H9 (cell line): Measurements from ENCODE around the gene BRPF1. TPM values are rescaled to one million over a fixed set of nuclear protein-coding genes. Genes with fewer than 3 reads are reported as not detected.

Experiments used
- DNase-seq: peaks from one replicate; pipeline ENCODE4 v3.0.0-alpha.2; 2017
- H2AFZ ChIP-seq: one replicate; pipeline ENCODE4 v1.6.1; 2013; ENCODE audit warnings: mild to moderate bottlenecking, low read length, control low read depth, moderate library complexity
- H2AK5ac ChIP-seq: 2 replicates; pipeline ENCODE4 v1.6.1; 2013; ENCODE audit warnings: low read length, control low read depth, mixed read lengths; ENCODE audit not compliant: insufficient read length
- H2BK120ac ChIP-seq: one replicate; pipeline ENCODE4 v1.6.1; 2013; ENCODE audit warnings: low read depth, mild to moderate bottlenecking, low read length, control low read depth, inconsistent platforms; ENCODE audit not compliant: poor library complexity, severe bottlenecking
- H2BK12ac ChIP-seq: 2 replicates; pipeline ENCODE4 v1.6.1; 2013; ENCODE audit warnings: low read length, control low read depth, mixed read lengths, low read depth; ENCODE audit not compliant: insufficient read length
- H2BK15ac ChIP-seq: 2 replicates; pipeline ENCODE4 v1.6.1; 2013; ENCODE audit warnings: low read depth, low read length, control low read depth
- H2BK20ac ChIP-seq: one replicate; pipeline ENCODE4 v1.6.1; 2013; ENCODE audit warnings: low read depth, mild to moderate bottlenecking, low read length, control low read depth, inconsistent platforms; ENCODE audit not compliant: poor library complexity, severe bottlenecking
- H2BK5ac ChIP-seq: 2 replicates; pipeline ENCODE4 v1.6.1; 2013; ENCODE audit warnings: low read length, control low read depth, mixed read lengths; ENCODE audit not compliant: insufficient read length
- H3K14ac ChIP-seq: 2 replicates; pipeline ENCODE4 v1.6.1; 2013; ENCODE audit warnings: low read length, control low read depth; ENCODE audit not compliant: insufficient read depth
- H3K18ac ChIP-seq: 2 replicates; pipeline ENCODE4 v1.6.1; 2013; ENCODE audit warnings: low read depth, mild to moderate bottlenecking, mixed read lengths, low read length, control low read depth; ENCODE audit not compliant: insufficient read length
- H3K23ac ChIP-seq: 2 replicates; pipeline ENCODE4 v1.6.1; 2013; ENCODE audit warnings: low read length, control low read depth, mixed read lengths, low read depth; ENCODE audit not compliant: insufficient read length
- H3K23me2 ChIP-seq: 2 replicates; pipeline ENCODE4 v1.6.1; 2013; ENCODE audit warnings: low read depth, mild to moderate bottlenecking, mixed read lengths, low read length, control low read depth; ENCODE audit not compliant: insufficient read length, poor library complexity, severe bottlenecking
- H3K27ac ChIP-seq: 2 replicates; pipeline ENCODE4 v1.5.1; 2013; ENCODE audit warnings: low read length, control low read depth, mixed read lengths, low read depth; ENCODE audit not compliant: insufficient read length
- H3K27me3 ChIP-seq: 2 replicates; pipeline ENCODE4 v1.6.1; 2013; ENCODE audit warnings: low read length, control low read depth, inconsistent platforms; ENCODE audit not compliant: insufficient read depth
- H3K4ac ChIP-seq: 2 replicates; pipeline ENCODE4 v1.6.1; 2013; ENCODE audit warnings: low read depth, mild to moderate bottlenecking, control low read depth, inconsistent platforms, low read length, moderate library complexity
- H3K4me1 ChIP-seq: 2 replicates; pipeline ENCODE4 v1.6.1; 2013; ENCODE audit warnings: low read length, control low read depth, inconsistent platforms; ENCODE audit not compliant: insufficient read depth
- H3K4me2 ChIP-seq: 2 replicates; pipeline ENCODE4 v1.6.1; 2013; ENCODE audit warnings: low read length, control low read depth, mixed read lengths; ENCODE audit not compliant: insufficient read length, insufficient read depth
- H3K56ac ChIP-seq: 2 replicates; pipeline ENCODE4 v1.6.1; 2013; ENCODE audit warnings: low read depth, mild to moderate bottlenecking, mixed read lengths, low read length, control low read depth; ENCODE audit not compliant: insufficient read length
- H3K79me1 ChIP-seq: 2 replicates; pipeline ENCODE4 v1.6.1; 2013; ENCODE audit warnings: low read depth, mild to moderate bottlenecking, moderate library complexity, low read length, control low read depth, inconsistent platforms; ENCODE audit not compliant: insufficient read depth, poor library complexity, severe bottlenecking
- H3K79me2 ChIP-seq: 2 replicates; pipeline ENCODE4 v1.6.1; 2013; ENCODE audit warnings: low read length, control low read depth, inconsistent platforms; ENCODE audit not compliant: insufficient read depth
- H3K9ac ChIP-seq: 2 replicates; pipeline ENCODE4 v1.6.1; 2013; ENCODE audit warnings: low read length, control low read depth, mixed read lengths; ENCODE audit not compliant: insufficient read length; ENCODE audit errors: extremely low read depth
- H3K9me3 ChIP-seq: one replicate; pipeline ENCODE4 v1.6.1; 2013; ENCODE audit warnings: low read depth, low read length, inconsistent platforms; ENCODE audit not compliant: control insufficient read depth
- H3T11ph ChIP-seq: one replicate; pipeline ENCODE4 v1.6.1; 2013; ENCODE audit warnings: mild to moderate bottlenecking, low read length, control low read depth, inconsistent platforms
- H4K20me1 ChIP-seq: one replicate; pipeline ENCODE4 v1.6.1; 2013; ENCODE audit not compliant: control insufficient read depth, insufficient read length, insufficient read depth
- H4K5ac ChIP-seq: 2 replicates; pipeline ENCODE4 v1.6.1; 2013; ENCODE audit warnings: low read depth, mild to moderate bottlenecking, mixed read lengths, low read length, control low read depth; ENCODE audit not compliant: insufficient read length
- H4K8ac ChIP-seq: replicated peaks from 2 replicates; pipeline ENCODE4 v1.6.1; 2013; ENCODE audit warnings: low read length, control low read depth, mixed read lengths, low read depth; ENCODE audit not compliant: insufficient read length
- H4K91ac ChIP-seq: 2 replicates; pipeline ENCODE4 v1.6.1; 2013; ENCODE audit warnings: low read depth, mild to moderate bottlenecking, moderate library complexity, mixed read lengths, low read length, control low read depth; ENCODE audit not compliant: insufficient read length
- H3K27ac Mint-ChIP-seq, 3 experiments: 2 replicates in 2 of 3; 3 replicates in 1 of 3; pipeline ENCODE4 v1.8.0; 2020 to 2021; ENCODE audit warnings: mixed read lengths in 3 of 3, mild to moderate bottlenecking in 1 of 3, moderate library complexity in 1 of 3
- H3K27me3 Mint-ChIP-seq: 2 replicates; pipeline ENCODE4 v1.8.0; 2021; ENCODE audit warnings: low read depth, mild to moderate bottlenecking, moderate library complexity, mixed read lengths
- H3K36me3 Mint-ChIP-seq, 3 experiments: 2 replicates in 2 of 3; 3 replicates in 1 of 3; pipeline ENCODE4 v1.8.0; 2020 to 2021; ENCODE audit warnings: low read depth in 3 of 3, mixed read lengths in 3 of 3; ENCODE audit not compliant: insufficient read depth in 1 of 3
- H3K4me1 Mint-ChIP-seq, 2 experiments: 2 replicates each; pipeline ENCODE4 v1.8.0; 2020; ENCODE audit warnings: mixed read lengths in 2 of 2
- H3K4me3 Mint-ChIP-seq, 2 experiments: 2 replicates in 1 of 2; 3 replicates in 1 of 2; pipeline ENCODE4 v1.8.0; 2020 to 2021; ENCODE audit warnings: mild to moderate bottlenecking in 2 of 2, mixed read lengths in 2 of 2, moderate library complexity in 1 of 2
- H3K9me3 Mint-ChIP-seq, 2 experiments: 2 replicates in 1 of 2; 3 replicates in 1 of 2; pipeline ENCODE4 v1.8.0; 2020; ENCODE audit warnings: mild to moderate bottlenecking in 2 of 2, mixed read lengths in 2 of 2, moderate library complexity in 1 of 2
- WGBS: extraction: QIAGEN DNeasy Blood & Tissue Kit; methylation state at CpG from one replicate; pipeline ENCODE4 v1.1.7; 2013; ENCODE audit warnings: missing lambda C conversion rate, low lambda C conversion rate, mixed read lengths; ENCODE audit not compliant: insufficient read length; ENCODE audit errors: extremely low coverage; 5-methylcytosine and 5-hydroxymethylcytosine counted together
- total RNA-seq: library from RNA; stranded (reverse); gene quantifications from 2 replicates; pipeline ENCODE4 v1.2.1, GENCODE V29; 2021
- TF ChIP-seq, protein P1 (sequence below): fragments of 200-600 bp; sonication (generic); conservative IDR thresholded peaks from 3 replicates; pipeline ENCODE4 v1.8.0; 2021; ENCODE audit warnings: antibody characterized with exemption, mild to moderate bottlenecking

BRPF1 gene
- total RNA-seq, 1 experiment from 2014 or later, result 38.6 TPM

DNA sequence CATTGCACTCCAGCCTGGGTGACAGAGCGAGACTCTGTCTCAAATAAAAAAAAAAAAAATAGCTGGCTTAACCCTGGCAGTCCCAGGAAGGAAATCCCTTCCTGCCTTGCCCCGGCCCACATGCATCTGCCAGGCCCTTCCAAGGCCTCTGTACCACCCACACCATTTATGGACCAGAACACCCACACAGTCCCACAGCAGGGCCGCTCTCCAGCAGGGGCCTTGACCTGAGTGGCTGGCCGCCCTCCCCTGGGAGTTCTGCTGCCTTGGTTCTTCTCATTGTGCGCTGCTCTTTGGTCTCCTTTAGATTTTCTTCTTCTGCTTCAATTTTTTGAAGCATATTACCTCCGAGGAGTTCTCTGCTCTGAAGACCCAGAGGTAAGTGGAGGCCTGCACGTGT is 44.0 kb upstream of the BRPF1 start:
- Histone ChIP-seq H3T11ph (no peak overlapping the region), H3K4ac (no peak overlapping the region), H3K4me1 (no peaks in the 10 kb centered on the region), H4K91ac (no peak overlapping the region), H2BK20ac (no peak overlapping the region), H3K9ac (no peak overlapping the region), H3K9me3 (no peaks in the 10 kb centered on the region), H2AFZ (no peak overlapping the region), H4K5ac (no peak overlapping the region), H3K4me2 (no peak overlapping the region), H2AK5ac (no peak overlapping the region), H2BK15ac (no peak overlapping the region), H2BK5ac (no peak overlapping the region), H3K56ac (no peak overlapping the region), H3K14ac (no peak overlapping the region), H3K23me2 (no peaks in the 10 kb centered on the region), H3K79me2 (no peaks in the 10 kb centered on the region), H4K20me1 (no peaks in the 10 kb centered on the region), H3K79me1 (no peaks in the 10 kb centered on the region), H2BK12ac (no peak overlapping the region), H3K27me3 (no peaks in the 10 kb centered on the region), H4K8ac (no peak overlapping the region), H3K18ac (no peak overlapping the region), H3K23ac (no peak overlapping the region), H2BK120ac (no peak overlapping the region), H3K27ac (no peak overlapping the region)
- TF ChIP-seq, protein P1, sequence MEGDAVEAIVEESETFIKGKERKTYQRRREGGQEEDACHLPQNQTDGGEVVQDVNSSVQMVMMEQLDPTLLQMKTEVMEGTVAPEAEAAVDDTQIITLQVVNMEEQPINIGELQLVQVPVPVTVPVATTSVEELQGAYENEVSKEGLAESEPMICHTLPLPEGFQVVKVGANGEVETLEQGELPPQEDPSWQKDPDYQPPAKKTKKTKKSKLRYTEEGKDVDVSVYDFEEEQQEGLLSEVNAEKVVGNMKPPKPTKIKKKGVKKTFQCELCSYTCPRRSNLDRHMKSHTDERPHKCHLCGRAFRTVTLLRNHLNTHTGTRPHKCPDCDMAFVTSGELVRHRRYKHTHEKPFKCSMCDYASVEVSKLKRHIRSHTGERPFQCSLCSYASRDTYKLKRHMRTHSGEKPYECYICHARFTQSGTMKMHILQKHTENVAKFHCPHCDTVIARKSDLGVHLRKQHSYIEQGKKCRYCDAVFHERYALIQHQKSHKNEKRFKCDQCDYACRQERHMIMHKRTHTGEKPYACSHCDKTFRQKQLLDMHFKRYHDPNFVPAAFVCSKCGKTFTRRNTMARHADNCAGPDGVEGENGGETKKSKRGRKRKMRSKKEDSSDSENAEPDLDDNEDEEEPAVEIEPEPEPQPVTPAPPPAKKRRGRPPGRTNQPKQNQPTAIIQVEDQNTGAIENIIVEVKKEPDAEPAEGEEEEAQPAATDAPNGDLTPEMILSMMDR, result no peak
- no peak for DNase-seq
- no peak overlapping the region for H3K4me3 Mint-ChIP-seq
- no CpG with 5 or more reads among the region's 7 CpGs for WGBS
- H3K4me1 Mint-ChIP-seq, result no peaks in the 10 kb centered on the region
- H3K27ac Mint-ChIP-seq, result no peak overlapping the region
- H3K36me3 Mint-ChIP-seq, result peaks cover 11 to 79% (median 50%) of the 10 kb centered on the region in 3 experiments; a peak in 6 of 7 replicates
- H3K9me3 Mint-ChIP-seq, result no peaks in the 10 kb centered on the region
- H3K27me3 Mint-ChIP-seq, result no peaks in the 10 kb centered on the region
